HepG2 (cell line): Measurements from ENCODE around the gene PRKAG3. TPM values are rescaled to one million over a fixed set of nuclear protein-coding genes. Genes with fewer than 3 reads are reported as not detected.

ENCODE experiments used
- ATAC-seq: fragments of 200-7000 bp; cut with Tn5 transposase; 3 replicates; pipeline ENCODE4 v1.9.1; 2020; ENCODE audit warnings: mild to moderate bottlenecking, moderate library complexity
- BruUV-seq: library from RNA; stranded (reverse); fragments of 400-500 nt; replicated peaks from 2 replicates; lab custom pipeline; 2021; lab: Mats Ljungman, UMichigan
- CTCF ChIA-PET: fragments of 300-600 bp; formaldehyde crosslinking; extraction: SDS; loops from one replicate; lab custom pipeline; 2021; ENCODE audit warnings: low total read pairs, inconsistent platforms, low intra/inter-chr PET ratio; lab: Yijun Ruan, JAX
- POLR2A ChIA-PET: fragments of 350-600 bp; sonication (Branson Sonifier 250); formaldehyde crosslinking; loops from one replicate; lab custom pipeline; 2020; ENCODE audit warnings: antibody characterized with exemption, inconsistent platforms; lab: Yijun Ruan, JAX
- DNase-seq: peaks from one replicate; pipeline ENCODE4 v3.0.0-alpha.2; 2015; ENCODE audit warnings: low spot score
- FAIRE-seq: peaks from 3 replicates; lab custom pipeline; 2011; peaks lifted over from hg19 to GRCh38; lab: Jason Lieb, UNC
- H2AFZ ChIP-seq: one replicate; pipeline ENCODE4 v1.6.1; 2011; ENCODE audit warnings: low read length, inconsistent platforms
- H3K27ac ChIP-seq: fragments of 300-600 bp; 3 replicates; pipeline ENCODE4 v1.8.0; 2011; ENCODE audit warnings: mixed run types, mild to moderate bottlenecking, mixed read lengths, low read length, inconsistent platforms; ENCODE audit not compliant: insufficient read depth; ENCODE audit errors: extremely low read length
- H3K27me3 ChIP-seq, 2 experiments: fragments of 200-600 bp in 1 of 2; 2 replicates in 1 of 2; 3 replicates in 1 of 2; pipeline versions ENCODE4 v1.6.0 to v1.8.0; 2011; ENCODE audit warnings: low read length in 2 of 2, mild to moderate bottlenecking in 2 of 2, moderate library complexity in 2 of 2, inconsistent platforms in 1 of 2; ENCODE audit not compliant: insufficient read depth in 2 of 2, control insufficient read depth in 1 of 2
- H3K36me3 ChIP-seq, 2 experiments: fragments of 200-600 bp in 1 of 2; replicated peaks in 1 of 2; 2 replicates in 1 of 2; 3 replicates in 1 of 2; pipeline versions ENCODE4 v1.5.1 to v1.8.0; 2011; ENCODE audit warnings: low read length in 2 of 2, inconsistent platforms in 1 of 2; ENCODE audit not compliant: insufficient read depth in 2 of 2, control insufficient read depth in 1 of 2
- H3K4me1 ChIP-seq: 2 replicates; pipeline ENCODE4 v1.5.1; 2012; ENCODE audit warnings: low read length, inconsistent platforms; ENCODE audit not compliant: insufficient read depth
- H3K4me2 ChIP-seq: 2 replicates; pipeline ENCODE4 v1.6.0; 2011; ENCODE audit warnings: low read depth, low read length, inconsistent platforms
- H3K4me3 ChIP-seq, 3 experiments: fragments of 200-600 bp in 1 of 3; sonication (generic), shearing (Covaris generic) in 1 of 3; replicated peaks in 1 of 3; 2 replicates each; pipeline ENCODE4 v1.5.1; 2011 to 2016; ENCODE audit warnings: low read length in 3 of 3, inconsistent platforms in 2 of 3, low read depth in 2 of 3, mild to moderate bottlenecking in 2 of 3, control low read depth in 1 of 3, mixed read lengths in 1 of 3; ENCODE audit not compliant: insufficient read depth in 1 of 3
- H3K79me2 ChIP-seq: one replicate; pipeline ENCODE4 v1.6.1; 2011; ENCODE audit warnings: low read length, inconsistent platforms; ENCODE audit not compliant: insufficient read depth
- H3K9ac ChIP-seq: 2 replicates; pipeline ENCODE4 v1.6.0; 2011; ENCODE audit warnings: mild to moderate bottlenecking, low read depth, low read length, inconsistent platforms; ENCODE audit not compliant: insufficient read depth
- H3K9me3 ChIP-seq: 2 replicates; pipeline ENCODE4 v1.5.1; 2012; ENCODE audit warnings: mild to moderate bottlenecking, low read length
- H4K20me1 ChIP-seq: 2 replicates; pipeline ENCODE4 v1.6.0; 2011; ENCODE audit warnings: inconsistent platforms, mild to moderate bottlenecking, low read length, moderate library complexity; ENCODE audit not compliant: insufficient read depth
- AKAP8 ChIP-seq: sonication (generic); formaldehyde crosslinking; IDR thresholded peaks from 2 replicates; pipeline ENCODE4 v1.5.1; 2020; ENCODE audit warnings: mild to moderate bottlenecking, missing genetic modification reagents
- BHLHE40 ChIP-seq: IDR thresholded peaks from 2 replicates; pipeline ENCODE4 v1.6.1; 2011; ENCODE audit warnings: low read length, improper control_type of control experiment
- GFI1 ChIP-seq: sonication (generic); formaldehyde crosslinking; IDR thresholded peaks from 2 replicates; pipeline ENCODE4 v1.5.0; 2020; ENCODE audit warnings: missing genetic modification reagents, mild to moderate bottlenecking, borderline replicate concordance
- HDAC2 ChIP-seq: sonication (generic); formaldehyde crosslinking; IDR thresholded peaks from 2 replicates; pipeline ENCODE4 v1.4.0; 2020; ENCODE audit warnings: missing genetic modification reagents
- IRF2 ChIP-seq: IDR thresholded peaks from 2 replicates; pipeline ENCODE4 v1.6.1; 2018; ENCODE audit warnings: missing genetic modification reagents, missing compliant biosample characterization
- JUN ChIP-seq: sonication (generic); formaldehyde crosslinking; IDR thresholded peaks from 2 replicates; pipeline ENCODE4 v1.4.0; 2020; ENCODE audit warnings: mild to moderate bottlenecking, missing genetic modification reagents
- PCBP2 ChIP-seq: fragments of 200-400 bp; formaldehyde crosslinking; optimal IDR thresholded peaks from 2 replicates; pipeline ENCODE3; 2018; ENCODE audit warnings: low read length, low read depth; ENCODE audit not compliant: poor library complexity, severe bottlenecking
- RARG ChIP-seq: sonication (generic); formaldehyde crosslinking; IDR thresholded peaks from 2 replicates; pipeline ENCODE4 v1.4.0; 2020; ENCODE audit warnings: low read depth, mild to moderate bottlenecking, missing genetic modification reagents
- RFX5 ChIP-seq: IDR thresholded peaks from 2 replicates; pipeline ENCODE4 v1.6.1; 2011; ENCODE audit warnings: low read depth, low read length, improper control_type of control experiment
- SOX13 ChIP-seq, 3 experiments: fragments of 450-650 bp in 1 of 3; sonication (generic) in 1 of 3; formaldehyde crosslinking in 1 of 3; IDR thresholded peaks in 2 of 3; conservative IDR thresholded peaks in 1 of 3; 2 replicates each; pipeline versions ENCODE4 v1.5.0 to v1.6.1; 2016 to 2020; ENCODE audit warnings: antibody characterized with exemption in 1 of 3, mild to moderate bottlenecking in 1 of 3, missing compliant biosample characterization in 1 of 3, missing genetic modification reagents in 1 of 3, moderate library complexity in 1 of 3
- ZIK1 ChIP-seq: sonication (generic); formaldehyde crosslinking; IDR thresholded peaks from 2 replicates; pipeline ENCODE4 v1.5.0; 2020; ENCODE audit warnings: mild to moderate bottlenecking, low read depth, missing genetic modification reagents, borderline replicate concordance
- ZNF251 ChIP-seq: sonication (generic); formaldehyde crosslinking; IDR thresholded peaks from 2 replicates; pipeline ENCODE4 v1.9.0; 2021; ENCODE audit warnings: mild to moderate bottlenecking, missing genetic modification reagents
- ZNF333 ChIP-seq: sonication (generic); formaldehyde crosslinking; IDR thresholded peaks from 2 replicates; pipeline ENCODE4 v1.4.0; 2020; ENCODE audit warnings: mild to moderate bottlenecking, missing genetic modification reagents, borderline replicate concordance
- ZNF660 ChIP-seq: sonication (generic); formaldehyde crosslinking; IDR thresholded peaks from 2 replicates; pipeline ENCODE4 v1.5.1; 2020; ENCODE audit warnings: mild to moderate bottlenecking, low read depth, missing genetic modification reagents, borderline replicate concordance
- WGBS: methylation state at CpG from one replicate; pipeline ENCODE4 v1.1.6; 2017; ENCODE audit warnings: low lambda C conversion rate; 5-methylcytosine and 5-hydroxymethylcytosine counted together
- in situ Hi-C: cut with HindIII; loops from 2 replicates; pipeline ENCODE4 v1.10.0; 2017; ENCODE audit warnings: low pct_unique_long_range_greater_than_20kb; ENCODE audit not compliant: extremely low pct_ligation_motif_present
- intact Hi-C: fragments of 100-400 bp; cut with micrococcal nuclease; formaldehyde crosslinking; loops from one replicate; pipeline ENCODE4 v1.10.0; 2022; ENCODE audit not compliant: unreplicated experiment
- polyA plus RNA-seq, 8 experiments: library from polyadenylated mRNA; depleted of rRNA in 3 of 8; stranded (reverse) in 7 of 8; unstranded in 1 of 8; fragments of >200 nt; fragmentation: Illumina TruSeq in 4 of 8; extraction: Trizol in 4 of 8; gene quantifications; 2 replicates each; pipeline versions ENCODE4 v1.2.1 to v1.2.3, GENCODE V29; 2011 to 2016; ENCODE audit warnings: low read depth in 4 of 8, missing spikeins in 1 of 8, mixed read lengths in 1 of 8; ENCODE audit not compliant: insufficient read depth in 1 of 8
- total RNA-seq, 5 experiments: library from RNA; depleted of rRNA; stranded (reverse); fragments of >200 nt; fragmentation: Illumina TruSeq; extraction: Trizol; gene quantifications; 2 replicates each; pipeline ENCODE4 v1.2.3, GENCODE V29; 2016; ENCODE audit warnings: low read depth in 1 of 5
- TF ChIP-seq, protein P1 (sequence below): sonication (generic); formaldehyde crosslinking; IDR thresholded peaks from 2 replicates; pipeline ENCODE4 v1.4.0; 2020; ENCODE audit warnings: missing genetic modification reagents
- TF ChIP-seq, protein P2 (sequence below): sonication (generic); formaldehyde crosslinking; IDR thresholded peaks from 2 replicates; pipeline ENCODE4 v1.5.0; 2020; ENCODE audit warnings: mild to moderate bottlenecking, missing genetic modification reagents
- TF ChIP-seq, protein P3 (sequence below): sonication (generic); formaldehyde crosslinking; IDR thresholded peaks from 2 replicates; pipeline ENCODE4 v1.8.1; 2023; ENCODE audit warnings: mild to moderate bottlenecking, inconsistent platforms, moderate library complexity, missing genetic modification reagents, borderline replicate concordance

The PRKAG3 gene
- total and polyA plus RNA-seq, 2 of the 13 experiments (the other 11 are each of a cell fraction or from before 2014, with no cell fraction given): not detected

DNA sequence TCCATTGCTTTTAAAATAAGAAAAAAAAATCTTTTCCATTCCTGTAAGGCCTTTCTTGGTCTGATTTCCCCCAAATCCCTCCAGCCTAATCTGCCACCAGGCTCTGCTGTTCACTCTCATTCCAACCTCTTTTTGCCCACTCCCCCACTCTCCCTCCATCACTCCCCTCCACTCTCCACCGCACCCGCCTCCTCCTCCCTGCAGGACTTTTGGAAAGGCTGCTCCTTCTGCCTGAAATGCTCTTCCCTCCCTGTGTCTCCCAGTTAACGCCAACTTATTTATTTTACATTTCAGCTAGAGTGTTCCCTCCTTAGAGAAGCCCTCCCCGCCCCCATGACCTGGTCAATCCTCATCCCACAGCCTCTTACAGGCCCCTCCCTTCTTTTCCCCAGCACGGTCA, 23.3 kb upstream of the PRKAG3 start:
- no TSS peak for BruUV-seq
- Histone ChIP-seq H3K4me2 (no peak overlapping the region), H3K27ac (no peak overlapping the region), H2AFZ (no peak overlapping the region), H4K20me1 (no peaks in the 10 kb centered on the region; the same call in 1 of the 2 replicates), H3K9me3 (no peaks in the 10 kb centered on the region), H3K9ac (no peak overlapping the region), H3K79me2 (no peaks in the 10 kb centered on the region), H3K4me3 (no peak overlapping the region), H3K4me1 (peaks cover 27% of the 10 kb centered on the region), H3K27me3 (peaks cover 18 to 82% of the 10 kb centered on the region in 2 experiments), H3K36me3 (no peaks in the 10 kb centered on the region)
- intact Hi-C loops: no loop called here
- in situ Hi-C loops: no loop called here
- 31% methylated on average over 5 of the region's 5 CpGs for WGBS
- POLR2A ChIA-PET: no interaction called here
- FAIRE-seq (no peak), ATAC-seq (no peak), DNase-seq (no peak)
- CTCF ChIA-PET: no interaction called here
- no peak for TF ChIP-seq ZIK1 (CRISPR knock-in tag)
- TF ChIP-seq RFX5: no peak
- TF ChIP-seq SOX13 (IDR thresholded peaks at IDR 0.05): no peak
- TF ChIP-seq SOX13 (CRISPR knock-in tag; conservative IDR thresholded peaks at IDR 0.05 in 1 of 2, IDR thresholded peaks at IDR 0.05 in 1 of 2): no peak
- TF ChIP-seq, protein P1, sequence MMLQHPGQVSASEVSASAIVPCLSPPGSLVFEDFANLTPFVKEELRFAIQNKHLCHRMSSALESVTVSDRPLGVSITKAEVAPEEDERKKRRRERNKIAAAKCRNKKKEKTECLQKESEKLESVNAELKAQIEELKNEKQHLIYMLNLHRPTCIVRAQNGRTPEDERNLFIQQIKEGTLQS (CRISPR knock-in tag): no peak
- no peak for TF ChIP-seq ZNF660 (CRISPR knock-in tag)
- TF ChIP-seq PCBP2: no peak
- no peak for TF ChIP-seq RARG (CRISPR knock-in tag)
- no peak for TF ChIP-seq IRF2
- no peak for TF ChIP-seq HDAC2 (CRISPR knock-in tag)
- TF ChIP-seq, protein P2, sequence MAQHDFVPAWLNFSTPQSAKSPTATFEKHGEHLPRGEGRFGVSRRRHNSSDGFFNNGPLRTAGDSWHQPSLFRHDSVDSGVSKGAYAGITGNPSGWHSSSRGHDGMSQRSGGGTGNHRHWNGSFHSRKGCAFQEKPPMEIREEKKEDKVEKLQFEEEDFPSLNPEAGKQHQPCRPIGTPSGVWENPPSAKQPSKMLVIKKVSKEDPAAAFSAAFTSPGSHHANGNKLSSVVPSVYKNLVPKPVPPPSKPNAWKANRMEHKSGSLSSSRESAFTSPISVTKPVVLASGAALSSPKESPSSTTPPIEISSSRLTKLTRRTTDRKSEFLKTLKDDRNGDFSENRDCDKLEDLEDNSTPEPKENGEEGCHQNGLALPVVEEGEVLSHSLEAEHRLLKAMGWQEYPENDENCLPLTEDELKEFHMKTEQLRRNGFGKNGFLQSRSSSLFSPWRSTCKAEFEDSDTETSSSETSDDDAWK (CRISPR knock-in tag): no peak
- TF ChIP-seq JUN (CRISPR knock-in tag): no peak
- no peak for TF ChIP-seq BHLHE40
- TF ChIP-seq ZNF333 (CRISPR knock-in tag): no peak
- TF ChIP-seq AKAP8: no peak
- TF ChIP-seq ZNF251 (CRISPR knock-in tag): no peak
- TF ChIP-seq, protein P3, sequence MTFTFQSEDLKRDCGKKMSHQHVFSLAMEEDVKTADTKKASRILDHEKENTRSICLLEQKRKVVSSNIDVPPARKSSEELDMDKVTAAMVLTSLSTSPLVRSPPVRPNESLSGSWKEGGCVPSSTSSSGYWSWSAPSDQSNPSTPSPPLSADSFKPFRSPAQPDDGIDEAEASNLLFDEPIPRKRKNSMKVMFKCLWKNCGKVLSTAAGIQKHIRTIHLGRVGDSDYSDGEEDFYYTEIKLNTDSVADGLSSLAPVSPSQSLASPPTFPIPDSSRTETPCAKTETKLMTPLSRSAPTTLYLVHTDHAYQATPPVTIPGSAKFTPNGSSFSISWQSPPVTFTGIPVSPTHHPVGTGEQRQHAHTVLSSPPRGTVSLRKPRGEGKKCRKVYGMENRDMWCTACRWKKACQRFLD (CRISPR knock-in tag): no peak
- no peak for TF ChIP-seq GFI1 (CRISPR knock-in tag)
